SK-N-SH (cell line): Measurements from ENCODE around the gene ATP6V0A1.
"Not testable (repeated sequence)": the region's sequence is repeated elsewhere in the genome, so short reads cannot be mapped to it uniquely, and the experiment has no call there.

ENCODE experiments used
- CTCF ChIP-seq: fragments of 200-600 bp; sonication (generic); IDR thresholded peaks from 2 replicates; pipeline ENCODE4 v1.6.1; 2017; ENCODE audit warnings: antibody characterized with exemption, mild to moderate bottlenecking, moderate library complexity
- EP300 ChIP-seq, 2 experiments: IDR thresholded peaks; 2 replicates each; pipeline versions ENCODE4 v1.4.0 to v1.6.1; 2012; ENCODE audit warnings: borderline replicate concordance in 1 of 2, low read depth in 1 of 2, low read length in 1 of 2
- EZH2phosphoT487 ChIP-seq: fragments of 200-600 bp; sonication (generic); IDR thresholded peaks from 2 replicates; pipeline ENCODE4 v1.6.1; 2017; ENCODE audit warnings: low read depth, mixed run types, mild to moderate bottlenecking, antibody characterized with exemption, moderate library complexity, borderline replicate concordance
- FOXJ3 ChIP-seq: sonication (generic); formaldehyde crosslinking; IDR thresholded peaks from 2 replicates; pipeline ENCODE4 v1.5.1; 2020; ENCODE audit warnings: mild to moderate bottlenecking, missing genetic modification reagents
- MAX ChIP-seq: IDR thresholded peaks from 2 replicates; pipeline ENCODE4 v1.4.0; 2012; ENCODE audit warnings: low read depth
- MXI1 ChIP-seq: IDR thresholded peaks from 2 replicates; pipeline ENCODE4 v1.6.1; 2012; ENCODE audit warnings: mild to moderate bottlenecking, low read depth, low read length, improper control_type of control experiment
- NFIC ChIP-seq: IDR thresholded peaks from 2 replicates; pipeline ENCODE4 v1.4.0; 2012; ENCODE audit warnings: borderline replicate concordance
- NRF1 ChIP-seq: IDR thresholded peaks from 2 replicates; pipeline ENCODE4 v1.6.1; 2012; ENCODE audit warnings: low read depth, mild to moderate bottlenecking, low read length
- POLR2AphosphoS5 ChIP-seq: IDR thresholded peaks from 2 replicates; pipeline ENCODE4 v1.6.1; 2012; ENCODE audit warnings: low read depth, low read length
- RAD21 ChIP-seq: IDR thresholded peaks from 2 replicates; pipeline ENCODE4 v1.6.1; 2012; ENCODE audit warnings: mild to moderate bottlenecking, low read length
- RFX5 ChIP-seq: IDR thresholded peaks from 2 replicates; pipeline ENCODE4 v1.6.1; 2012; ENCODE audit warnings: mild to moderate bottlenecking, improper control_type of control experiment, low read length
- SMC3 ChIP-seq: IDR thresholded peaks from 2 replicates; pipeline ENCODE4 v1.6.1; 2012; ENCODE audit warnings: low read depth, low read length, improper control_type of control experiment
- TF ChIP-seq, protein P1 (sequence below): IDR thresholded peaks from 2 replicates; pipeline ENCODE4 v1.4.0; 2012; ENCODE audit warnings: low read depth, borderline replicate concordance
- TF ChIP-seq, protein P2 (sequence below): IDR thresholded peaks from 2 replicates; pipeline ENCODE4 v1.6.1; 2012; ENCODE audit warnings: mild to moderate bottlenecking, low read depth, low read length, moderate library complexity

DNA sequence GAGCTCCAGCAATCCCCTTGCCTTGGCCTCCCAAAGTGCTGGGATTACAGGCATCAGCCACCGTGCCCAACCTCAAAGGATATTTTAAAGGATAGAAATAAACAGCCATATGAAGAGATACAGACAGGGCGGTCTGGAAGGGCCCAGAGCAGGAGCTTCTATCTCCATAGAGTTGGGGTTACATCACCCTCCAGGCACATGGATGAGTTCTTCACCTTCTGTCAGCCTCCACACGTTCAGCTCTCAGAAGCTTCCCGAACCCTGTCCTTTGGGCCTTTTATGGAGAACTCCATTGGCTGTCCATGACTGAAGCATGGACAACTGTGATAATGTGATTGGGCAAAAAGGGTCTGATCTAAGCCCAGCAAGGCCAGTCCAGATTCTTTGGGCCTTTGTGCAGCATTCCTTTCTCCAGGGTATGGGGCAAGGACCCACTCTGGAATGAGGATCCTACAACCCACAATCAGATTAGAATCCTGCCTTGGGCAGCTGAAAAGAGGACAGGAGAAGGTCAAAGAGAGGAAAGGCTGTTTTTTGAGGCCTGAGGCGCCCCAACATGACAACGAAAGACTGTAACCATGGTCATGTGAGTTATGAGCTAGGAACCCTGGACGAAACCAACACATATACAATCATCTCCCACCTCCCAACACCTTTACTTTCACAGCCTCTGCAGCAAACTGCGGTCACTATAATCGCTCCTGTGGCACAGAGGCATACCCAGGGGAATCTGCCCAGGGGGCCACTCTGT is 87.3 kb downstream of the ATP6V0A1 start:
- not testable (repeated sequence) for TF ChIP-seq NFIC; NRF1; CTCF; EP300 (IDR thresholded peaks at IDR 0.05; ENCODE audit: borderline replicate concordance in 1 of 2, low read depth in 1 of 2, low read length in 1 of 2); RAD21; EZH2phosphoT487; MAX; MXI1; SMC3; RFX5; FOXJ3 (CRISPR knock-in tag)
- TF ChIP-seq, protein P1, sequence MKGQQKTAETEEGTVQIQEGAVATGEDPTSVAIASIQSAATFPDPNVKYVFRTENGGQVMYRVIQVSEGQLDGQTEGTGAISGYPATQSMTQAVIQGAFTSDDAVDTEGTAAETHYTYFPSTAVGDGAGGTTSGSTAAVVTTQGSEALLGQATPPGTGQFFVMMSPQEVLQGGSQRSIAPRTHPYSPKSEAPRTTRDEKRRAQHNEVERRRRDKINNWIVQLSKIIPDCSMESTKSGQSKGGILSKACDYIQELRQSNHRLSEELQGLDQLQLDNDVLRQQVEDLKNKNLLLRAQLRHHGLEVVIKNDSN, result not testable (repeated sequence)
- TF ChIP-seq, protein P2, sequence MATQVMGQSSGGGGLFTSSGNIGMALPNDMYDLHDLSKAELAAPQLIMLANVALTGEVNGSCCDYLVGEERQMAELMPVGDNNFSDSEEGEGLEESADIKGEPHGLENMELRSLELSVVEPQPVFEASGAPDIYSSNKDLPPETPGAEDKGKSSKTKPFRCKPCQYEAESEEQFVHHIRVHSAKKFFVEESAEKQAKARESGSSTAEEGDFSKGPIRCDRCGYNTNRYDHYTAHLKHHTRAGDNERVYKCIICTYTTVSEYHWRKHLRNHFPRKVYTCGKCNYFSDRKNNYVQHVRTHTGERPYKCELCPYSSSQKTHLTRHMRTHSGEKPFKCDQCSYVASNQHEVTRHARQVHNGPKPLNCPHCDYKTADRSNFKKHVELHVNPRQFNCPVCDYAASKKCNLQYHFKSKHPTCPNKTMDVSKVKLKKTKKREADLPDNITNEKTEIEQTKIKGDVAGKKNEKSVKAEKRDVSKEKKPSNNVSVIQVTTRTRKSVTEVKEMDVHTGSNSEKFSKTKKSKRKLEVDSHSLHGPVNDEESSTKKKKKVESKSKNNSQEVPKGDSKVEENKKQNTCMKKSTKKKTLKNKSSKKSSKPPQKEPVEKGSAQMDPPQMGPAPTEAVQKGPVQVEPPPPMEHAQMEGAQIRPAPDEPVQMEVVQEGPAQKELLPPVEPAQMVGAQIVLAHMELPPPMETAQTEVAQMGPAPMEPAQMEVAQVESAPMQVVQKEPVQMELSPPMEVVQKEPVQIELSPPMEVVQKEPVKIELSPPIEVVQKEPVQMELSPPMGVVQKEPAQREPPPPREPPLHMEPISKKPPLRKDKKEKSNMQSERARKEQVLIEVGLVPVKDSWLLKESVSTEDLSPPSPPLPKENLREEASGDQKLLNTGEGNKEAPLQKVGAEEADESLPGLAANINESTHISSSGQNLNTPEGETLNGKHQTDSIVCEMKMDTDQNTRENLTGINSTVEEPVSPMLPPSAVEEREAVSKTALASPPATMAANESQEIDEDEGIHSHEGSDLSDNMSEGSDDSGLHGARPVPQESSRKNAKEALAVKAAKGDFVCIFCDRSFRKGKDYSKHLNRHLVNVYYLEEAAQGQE, result not testable (repeated sequence)
- TF ChIP-seq POLR2AphosphoS5, result 0 out of 2 replicates have a peak, but pooled peaks have one; percentile 18
